IMR-90 (cell line): ENCODE data around the gene FAM131C. TPM values are rescaled to one million over a fixed set of nuclear protein-coding genes. Genes with fewer than 3 reads are reported as not detected.

Experiments used
- ATAC-seq: fragments of 200-7000 bp; cut with Tn5 transposase; 2 replicates; pipeline ENCODE4 v1.9.1; 2020; ENCODE audit warnings: low read depth, mild to moderate bottlenecking, moderate library complexity
- BruUV-seq: library from RNA; stranded (reverse); fragments of 400-500 nt; replicated peaks from 2 replicates; lab custom pipeline; 2021; lab: Mats Ljungman, UMichigan
- CTCF ChIA-PET: fragments of 300-600 bp; formaldehyde crosslinking; extraction: SDS; loops from one replicate; lab custom pipeline; 2021; ENCODE audit warnings: antibody characterized with exemption; lab: Yijun Ruan, JAX
- POLR2A ChIA-PET: fragments of 300-600 bp; sonication (Branson Sonifier 250); formaldehyde crosslinking; loops from one replicate; lab custom pipeline; 2022; ENCODE audit warnings: antibody characterized with exemption; ENCODE audit not compliant: unreplicated experiment; lab: Charles Lee
- DNase-seq: peaks from one replicate; pipeline ENCODE4 v3.0.0; 2013
- H2AFZ ChIP-seq: replicated peaks from 2 replicates; pipeline ENCODE3; 2013; ENCODE audit warnings: low read length, mild to moderate bottlenecking; ENCODE audit not compliant: poor library complexity
- H2AK5ac ChIP-seq: 2 replicates; pipeline ENCODE4 v1.6.1; 2013; ENCODE audit warnings: low read depth, low read length, inconsistent platforms
- H2AK9ac ChIP-seq: replicated peaks from 2 replicates; pipeline ENCODE3; 2013; ENCODE audit warnings: mild to moderate bottlenecking, low read depth, low read length, moderate library complexity; ENCODE audit not compliant: poor library complexity
- H2BK120ac ChIP-seq: 2 replicates; pipeline ENCODE4 v1.6.1; 2013; ENCODE audit warnings: low read depth, low read length, inconsistent platforms
- H2BK15ac ChIP-seq: 3 replicates; pipeline ENCODE4 v1.6.1; 2013; ENCODE audit warnings: low read depth, low read length, inconsistent platforms
- H2BK20ac ChIP-seq: 2 replicates; pipeline ENCODE4 v1.6.1; 2013; ENCODE audit warnings: low read depth, mild to moderate bottlenecking, inconsistent platforms, low read length, moderate library complexity
- H2BK5ac ChIP-seq: 2 replicates; pipeline ENCODE4 v1.6.1; 2013; ENCODE audit warnings: mild to moderate bottlenecking, low read depth, low read length, inconsistent platforms; ENCODE audit not compliant: poor library complexity, severe bottlenecking
- H3K14ac ChIP-seq: replicated peaks from 2 replicates; pipeline ENCODE4 v1.6.1; 2013; ENCODE audit warnings: low read depth, low read length, inconsistent platforms
- H3K18ac ChIP-seq: 2 replicates; pipeline ENCODE4 v1.6.1; 2013; ENCODE audit warnings: low read depth, low read length, control low read depth
- H3K23ac ChIP-seq: 2 replicates; pipeline ENCODE4 v1.6.1; 2013; ENCODE audit warnings: low read depth, low read length, inconsistent platforms
- H3K27ac ChIP-seq: 2 replicates; pipeline ENCODE4 v1.5.1; 2013; ENCODE audit warnings: mild to moderate bottlenecking, control low read depth, low read length; ENCODE audit not compliant: insufficient read depth
- H3K27me3 ChIP-seq: 2 replicates; pipeline ENCODE4 v1.6.1; 2013; ENCODE audit warnings: low read length; ENCODE audit not compliant: control insufficient read depth, insufficient read depth
- H3K36me3 ChIP-seq: 2 replicates; pipeline ENCODE4 v1.6.1; 2013; ENCODE audit warnings: low read length, mixed read lengths; ENCODE audit not compliant: control insufficient read depth, insufficient read depth
- H3K4ac ChIP-seq: 2 replicates; pipeline ENCODE4 v1.6.1; 2013; ENCODE audit warnings: low read depth, low read length, inconsistent platforms
- H3K4me1 ChIP-seq: 2 replicates; pipeline ENCODE4 v1.6.1; 2013; ENCODE audit warnings: low read length, mixed read lengths; ENCODE audit not compliant: control insufficient read depth, insufficient read depth
- H3K4me2 ChIP-seq: 2 replicates; pipeline ENCODE4 v1.6.1; 2013; ENCODE audit warnings: low read depth, mild to moderate bottlenecking, control low read depth, low read length, moderate library complexity
- H3K4me3 ChIP-seq: 2 replicates; pipeline ENCODE4 v1.5.1; 2013; ENCODE audit warnings: low read depth, mild to moderate bottlenecking, control low read depth, low read length, moderate library complexity; ENCODE audit not compliant: insufficient read depth
- H3K56ac ChIP-seq: 2 replicates; pipeline ENCODE4 v1.6.1; 2013; ENCODE audit warnings: low read length, inconsistent platforms; ENCODE audit not compliant: insufficient read depth; ENCODE audit errors: extremely low read depth
- H3K79me1 ChIP-seq, 2 experiments: 2 replicates each; pipeline ENCODE4 v1.6.1; 2013; ENCODE audit warnings: low read length in 2 of 2, inconsistent platforms in 1 of 2, low read depth in 1 of 2
- H3K9ac ChIP-seq: 2 replicates; pipeline ENCODE4 v1.6.1; 2013; ENCODE audit warnings: low read depth, low read length, control low read depth
- H3K9me1 ChIP-seq: 2 replicates; pipeline ENCODE4 v1.6.1; 2013; ENCODE audit warnings: low read length, inconsistent platforms; ENCODE audit not compliant: insufficient read depth
- H3K9me3 ChIP-seq: 2 replicates; pipeline ENCODE4 v1.6.1; 2013; ENCODE audit warnings: low read length; ENCODE audit not compliant: control insufficient read depth, insufficient read depth
- H4K20me1 ChIP-seq: 2 replicates; pipeline ENCODE4 v1.6.1; 2013; ENCODE audit warnings: low read length, inconsistent platforms; ENCODE audit not compliant: insufficient read depth
- H4K5ac ChIP-seq: 2 replicates; pipeline ENCODE4 v1.6.1; 2013; ENCODE audit warnings: mild to moderate bottlenecking, low read depth, low read length, control low read depth
- H4K8ac ChIP-seq, 2 experiments: 2 replicates each; pipeline ENCODE4 v1.6.1; 2013; ENCODE audit warnings: low read depth in 2 of 2, low read length in 2 of 2, control low read depth in 1 of 2, inconsistent platforms in 1 of 2
- H4K91ac ChIP-seq: 2 replicates; pipeline ENCODE4 v1.6.1; 2013; ENCODE audit warnings: low read depth, low read length, inconsistent platforms; ENCODE audit not compliant: insufficient read depth
- CHD1 ChIP-seq: IDR thresholded peaks from 2 replicates; pipeline ENCODE4 v1.6.1; 2012; ENCODE audit warnings: low read depth, low read length, improper control_type of control experiment
- CTCF ChIP-seq: conservative IDR thresholded peaks from 2 replicates; pipeline ENCODE4 v1.5.1; 2012; ENCODE audit warnings: mild to moderate bottlenecking, low read depth, low read length, improper control_type of control experiment
- MAFK ChIP-seq: IDR thresholded peaks from 2 replicates; pipeline ENCODE4 v1.6.1; 2012; ENCODE audit warnings: low read depth, low read length, improper control_type of control experiment
- MAZ ChIP-seq: IDR thresholded peaks from 2 replicates; pipeline ENCODE4 v1.6.1; 2012; ENCODE audit warnings: low read depth, mild to moderate bottlenecking, low read length, improper control_type of control experiment, moderate library complexity, borderline replicate concordance
- NFE2L2 ChIP-seq: fragments of 150-350 bp; IDR thresholded peaks from 2 replicates; pipeline ENCODE4 v1.6.1; 2016; ENCODE audit warnings: low read depth, mild to moderate bottlenecking, low read length
- POLR2A ChIP-seq: IDR thresholded peaks from 2 replicates; pipeline ENCODE4 v1.6.1; 2012; ENCODE audit warnings: mild to moderate bottlenecking, low read depth, low read length
- RAD21 ChIP-seq: IDR thresholded peaks from 2 replicates; pipeline ENCODE4 v1.6.1; 2012; ENCODE audit warnings: low read length, improper control_type of control experiment
- RCOR1 ChIP-seq: IDR thresholded peaks from 2 replicates; pipeline ENCODE4 v1.6.1; 2012; ENCODE audit warnings: mild to moderate bottlenecking, low read length, improper control_type of control experiment; ENCODE audit not compliant: insufficient replicate concordance
- RFX5 ChIP-seq: IDR thresholded peaks from 2 replicates; pipeline ENCODE4 v1.8.0; 2012; ENCODE audit warnings: low read depth, mild to moderate bottlenecking, low read length, moderate library complexity
- SMC3 ChIP-seq: fragments of 150-350 bp; IDR thresholded peaks from 2 replicates; pipeline ENCODE4 v1.6.1; 2016; ENCODE audit warnings: low read depth, mild to moderate bottlenecking, antibody characterized with exemption, low read length, moderate library complexity
- USF2 ChIP-seq: fragments of 150-350 bp; IDR thresholded peaks from 2 replicates; pipeline ENCODE4 v1.6.1; 2017; ENCODE audit warnings: mild to moderate bottlenecking, antibody characterized with exemption, low read length, low read depth
- WGBS, 2 experiments: methylation state at CpG; one replicate each; pipeline versions ENCODE4 v1.1.5 to v1.1.7; 2013; ENCODE audit warnings: missing lambda C conversion rate in 2 of 2; ENCODE audit not compliant: insufficient read length in 1 of 2; ENCODE audit errors: extremely low coverage in 2 of 2; 5-methylcytosine and 5-hydroxymethylcytosine counted together
- dilution Hi-C: fragments of 300-500 bp; cut with HindIII; formaldehyde crosslinking; loops from one replicate; pipeline ENCODE4 v1.14.3; 2018; ENCODE audit warnings: low sequenced_read_pairs; ENCODE audit not compliant: unreplicated experiment
- in situ Hi-C: fragments of 300-500 bp; cut with MboI; formaldehyde crosslinking; loops from 3 replicates; pipeline ENCODE4 v1.14.3; 2019; ENCODE audit warnings: low sequenced_read_pairs, inconsistent platforms, mixed read lengths
- intact Hi-C: fragments of 100-400 bp; cut with micrococcal nuclease; formaldehyde crosslinking; loops from 2 replicates; pipeline ENCODE4 v1.10.0; 2022
- polyA plus RNA-seq, 3 experiments: library from polyadenylated mRNA; depleted of rRNA; stranded (reverse); fragments of >200 nt; gene quantifications; 2 replicates each; pipeline ENCODE4 v1.2.3, GENCODE V29; 2012; ENCODE audit warnings: low replicate concordance in 1 of 3
- total RNA-seq: library from RNA; depleted of rRNA; stranded (reverse); fragments of >200 nt; gene quantifications from 2 replicates; pipeline ENCODE4 v1.2.3, GENCODE V29; 2012

FAM131C gene
- total and polyA plus RNA-seq, 2 of the 4 experiments (the other 2 are of a cell fraction): 0.18 to 1.0 TPM

GRCh38 chr1:16073490-16074119 lies at the start of gene FAM131C (continued):
- TF ChIP-seq RAD21 (peak; percentile 29; the same call in 1 of the 2 replicates), USF2 (no peak)

GRCh38 chr1:16122916-16123315 lies 49.5 kb upstream of the FAM131C start:
- peak overlapping the region; percentile 71 for H2AFZ ChIP-seq
- no peak overlapping the region for H4K91ac ChIP-seq
- no peak overlapping the region for H3K18ac ChIP-seq
- peaks cover 49% of the 10 kb centered on the region for H4K20me1 ChIP-seq
- ChIA-PET CTCF (interaction anchor here (0.5 to 1.0 kb wide), 3 partner anchors 29 to 92 kb away, joined by 3 read pairs; no protein-coding TSS in a partner anchor), POLR2A (no interaction called here)
- intact Hi-C loops (no loop called here), in situ Hi-C loops (no loop called here), dilution Hi-C loops (no loop called here)
- H3K27ac ChIP-seq: no peak overlapping the region
- no peak overlapping the region for H3K9ac ChIP-seq
- BruUV-seq: no TSS peak
- 0 out of 4 replicates have a peak overlapping the region, but pooled peaks of 1 of the 2 experiments have one; percentile 9 for H4K8ac ChIP-seq
- H3K79me1 ChIP-seq: peaks cover 6 to 44% of the 10 kb centered on the region in 2 experiments
- peaks cover 38% of the 10 kb centered on the region for H3K36me3 ChIP-seq
- H3K4me2 ChIP-seq: no peak overlapping the region
- no peaks in the 10 kb centered on the region for H3K9me3 ChIP-seq
- no peak overlapping the region for H3K56ac ChIP-seq
- H2BK20ac ChIP-seq: 0 out of 2 replicates have a peak overlapping the region, but pooled peaks have one; percentile 16
- no peak overlapping the region; the same call in 2 of the 3 replicates for H2BK15ac ChIP-seq
- H2BK5ac ChIP-seq: peak overlapping the region; percentile 12
- no peak overlapping the region for H3K23ac ChIP-seq
- H3K4ac ChIP-seq: peak overlapping the region; percentile 47; the same call in 1 of the 2 replicates
- peak; percentile 86 for DNase-seq
- H3K27me3 ChIP-seq: no peaks in the 10 kb centered on the region
- no peak overlapping the region for H4K5ac ChIP-seq
- H3K14ac ChIP-seq: peak overlapping the region; percentile 73
- H3K4me1 ChIP-seq: peaks cover 13% of the 10 kb centered on the region
- peak overlapping the region; percentile 90 for H2AK9ac ChIP-seq
- 0 out of 2 replicates have a peak overlapping the region, but pooled peaks have one; percentile 51 for H2AK5ac ChIP-seq
- H2BK120ac ChIP-seq: no peak overlapping the region
- peak; percentile 31 for ATAC-seq
- WGBS, 2 experiments: 59% methylated on average over 5 of the region's 6 CpGs; no CpG with 5 or more reads in 1 of the 2 experiments
- H3K9me1 ChIP-seq: peaks cover 13% of the 10 kb centered on the region
- no peak overlapping the region for H3K4me3 ChIP-seq
- TF ChIP-seq CTCF (no peak), MAZ (peak; percentile 56; the same call in 1 of the 2 replicates), NFE2L2 (no peak), RFX5 (no peak), RCOR1 (peak; percentile 82), CHD1 (no peak), RAD21 (no peak), SMC3 (no peak; the same call in 1 of the 2 replicates), USF2 (no peak), POLR2A (no peak), MAFK (no peak)
